H9 (cell line): Measurements from ENCODE around the gene CYTL1. TPM values are rescaled to one million over a fixed set of nuclear protein-coding genes. Genes with fewer than 3 reads are reported as not detected.

ENCODE experiments used
- DNase-seq: peaks from one replicate; pipeline ENCODE4 v3.0.0-alpha.2; 2017
- H2AFZ ChIP-seq: one replicate; pipeline ENCODE4 v1.6.1; 2013; ENCODE audit warnings: mild to moderate bottlenecking, low read length, control low read depth, moderate library complexity
- H2AK5ac ChIP-seq: 2 replicates; pipeline ENCODE4 v1.6.1; 2013; ENCODE audit warnings: low read length, control low read depth, mixed read lengths; ENCODE audit not compliant: insufficient read length
- H2BK120ac ChIP-seq: one replicate; pipeline ENCODE4 v1.6.1; 2013; ENCODE audit warnings: low read depth, mild to moderate bottlenecking, low read length, control low read depth, inconsistent platforms; ENCODE audit not compliant: poor library complexity, severe bottlenecking
- H2BK12ac ChIP-seq: 2 replicates; pipeline ENCODE4 v1.6.1; 2013; ENCODE audit warnings: low read length, control low read depth, mixed read lengths, low read depth; ENCODE audit not compliant: insufficient read length
- H2BK15ac ChIP-seq: 2 replicates; pipeline ENCODE4 v1.6.1; 2013; ENCODE audit warnings: low read depth, low read length, control low read depth
- H2BK20ac ChIP-seq: one replicate; pipeline ENCODE4 v1.6.1; 2013; ENCODE audit warnings: low read depth, mild to moderate bottlenecking, low read length, control low read depth, inconsistent platforms; ENCODE audit not compliant: poor library complexity, severe bottlenecking
- H2BK5ac ChIP-seq: 2 replicates; pipeline ENCODE4 v1.6.1; 2013; ENCODE audit warnings: low read length, control low read depth, mixed read lengths; ENCODE audit not compliant: insufficient read length
- H3K14ac ChIP-seq: 2 replicates; pipeline ENCODE4 v1.6.1; 2013; ENCODE audit warnings: low read length, control low read depth; ENCODE audit not compliant: insufficient read depth
- H3K18ac ChIP-seq: 2 replicates; pipeline ENCODE4 v1.6.1; 2013; ENCODE audit warnings: low read depth, mild to moderate bottlenecking, mixed read lengths, low read length, control low read depth; ENCODE audit not compliant: insufficient read length
- H3K23ac ChIP-seq: 2 replicates; pipeline ENCODE4 v1.6.1; 2013; ENCODE audit warnings: low read length, control low read depth, mixed read lengths, low read depth; ENCODE audit not compliant: insufficient read length
- H3K23me2 ChIP-seq: 2 replicates; pipeline ENCODE4 v1.6.1; 2013; ENCODE audit warnings: low read depth, mild to moderate bottlenecking, mixed read lengths, low read length, control low read depth; ENCODE audit not compliant: insufficient read length, poor library complexity, severe bottlenecking
- H3K27ac ChIP-seq: 2 replicates; pipeline ENCODE4 v1.5.1; 2013; ENCODE audit warnings: low read length, control low read depth, mixed read lengths, low read depth; ENCODE audit not compliant: insufficient read length
- H3K27me3 ChIP-seq: 2 replicates; pipeline ENCODE4 v1.6.1; 2013; ENCODE audit warnings: low read length, control low read depth, inconsistent platforms; ENCODE audit not compliant: insufficient read depth
- H3K4ac ChIP-seq: 2 replicates; pipeline ENCODE4 v1.6.1; 2013; ENCODE audit warnings: low read depth, mild to moderate bottlenecking, control low read depth, inconsistent platforms, low read length, moderate library complexity
- H3K4me1 ChIP-seq: 2 replicates; pipeline ENCODE4 v1.6.1; 2013; ENCODE audit warnings: low read length, control low read depth, inconsistent platforms; ENCODE audit not compliant: insufficient read depth
- H3K4me2 ChIP-seq: 2 replicates; pipeline ENCODE4 v1.6.1; 2013; ENCODE audit warnings: low read length, control low read depth, mixed read lengths; ENCODE audit not compliant: insufficient read length, insufficient read depth
- H3K56ac ChIP-seq: 2 replicates; pipeline ENCODE4 v1.6.1; 2013; ENCODE audit warnings: low read depth, mild to moderate bottlenecking, mixed read lengths, low read length, control low read depth; ENCODE audit not compliant: insufficient read length
- H3K79me1 ChIP-seq: 2 replicates; pipeline ENCODE4 v1.6.1; 2013; ENCODE audit warnings: low read depth, mild to moderate bottlenecking, moderate library complexity, low read length, control low read depth, inconsistent platforms; ENCODE audit not compliant: insufficient read depth, poor library complexity, severe bottlenecking
- H3K79me2 ChIP-seq: 2 replicates; pipeline ENCODE4 v1.6.1; 2013; ENCODE audit warnings: low read length, control low read depth, inconsistent platforms; ENCODE audit not compliant: insufficient read depth
- H3K9ac ChIP-seq: 2 replicates; pipeline ENCODE4 v1.6.1; 2013; ENCODE audit warnings: low read length, control low read depth, mixed read lengths; ENCODE audit not compliant: insufficient read length; ENCODE audit errors: extremely low read depth
- H3K9me3 ChIP-seq: one replicate; pipeline ENCODE4 v1.6.1; 2013; ENCODE audit warnings: low read depth, low read length, inconsistent platforms; ENCODE audit not compliant: control insufficient read depth
- H3T11ph ChIP-seq: one replicate; pipeline ENCODE4 v1.6.1; 2013; ENCODE audit warnings: mild to moderate bottlenecking, low read length, control low read depth, inconsistent platforms
- H4K20me1 ChIP-seq: one replicate; pipeline ENCODE4 v1.6.1; 2013; ENCODE audit not compliant: control insufficient read depth, insufficient read length, insufficient read depth
- H4K5ac ChIP-seq: 2 replicates; pipeline ENCODE4 v1.6.1; 2013; ENCODE audit warnings: low read depth, mild to moderate bottlenecking, mixed read lengths, low read length, control low read depth; ENCODE audit not compliant: insufficient read length
- H4K8ac ChIP-seq: replicated peaks from 2 replicates; pipeline ENCODE4 v1.6.1; 2013; ENCODE audit warnings: low read length, control low read depth, mixed read lengths, low read depth; ENCODE audit not compliant: insufficient read length
- H4K91ac ChIP-seq: 2 replicates; pipeline ENCODE4 v1.6.1; 2013; ENCODE audit warnings: low read depth, mild to moderate bottlenecking, moderate library complexity, mixed read lengths, low read length, control low read depth; ENCODE audit not compliant: insufficient read length
- H3K27ac Mint-ChIP-seq, 3 experiments: 2 replicates in 2 of 3; 3 replicates in 1 of 3; pipeline ENCODE4 v1.8.0; 2020 to 2021; ENCODE audit warnings: mixed read lengths in 3 of 3, mild to moderate bottlenecking in 1 of 3, moderate library complexity in 1 of 3
- H3K27me3 Mint-ChIP-seq: 2 replicates; pipeline ENCODE4 v1.8.0; 2021; ENCODE audit warnings: low read depth, mild to moderate bottlenecking, moderate library complexity, mixed read lengths
- H3K36me3 Mint-ChIP-seq, 3 experiments: 2 replicates in 2 of 3; 3 replicates in 1 of 3; pipeline ENCODE4 v1.8.0; 2020 to 2021; ENCODE audit warnings: low read depth in 3 of 3, mixed read lengths in 3 of 3; ENCODE audit not compliant: insufficient read depth in 1 of 3
- H3K4me1 Mint-ChIP-seq, 2 experiments: 2 replicates each; pipeline ENCODE4 v1.8.0; 2020; ENCODE audit warnings: mixed read lengths in 2 of 2
- H3K4me3 Mint-ChIP-seq, 2 experiments: 2 replicates in 1 of 2; 3 replicates in 1 of 2; pipeline ENCODE4 v1.8.0; 2020 to 2021; ENCODE audit warnings: mild to moderate bottlenecking in 2 of 2, mixed read lengths in 2 of 2, moderate library complexity in 1 of 2
- H3K9me3 Mint-ChIP-seq, 2 experiments: 2 replicates in 1 of 2; 3 replicates in 1 of 2; pipeline ENCODE4 v1.8.0; 2020; ENCODE audit warnings: mild to moderate bottlenecking in 2 of 2, mixed read lengths in 2 of 2, moderate library complexity in 1 of 2
- CTCF ChIP-seq: fragments of 200-600 bp; sonication (generic); conservative IDR thresholded peaks from 3 replicates; pipeline ENCODE4 v1.8.0; 2021; ENCODE audit warnings: antibody characterized with exemption, mild to moderate bottlenecking
- WGBS: extraction: QIAGEN DNeasy Blood & Tissue Kit; methylation state at CpG from one replicate; pipeline ENCODE4 v1.1.7; 2013; ENCODE audit warnings: missing lambda C conversion rate, low lambda C conversion rate, mixed read lengths; ENCODE audit not compliant: insufficient read length; ENCODE audit errors: extremely low coverage; 5-methylcytosine and 5-hydroxymethylcytosine counted together
- total RNA-seq: library from RNA; stranded (reverse); gene quantifications from 2 replicates; pipeline ENCODE4 v1.2.1, GENCODE V29; 2021

Gene CYTL1
- total RNA-seq, 1 experiment from 2014 or later, result 1.7 TPM

- Histone ChIP-seq H2AK5ac (no peak overlapping the region), H3K14ac (no peak overlapping the region), H3K4me1 (no peaks in the 10 kb centered on the region), H3K9me3 (no peaks in the 10 kb centered on the region), H3K4ac (no peak overlapping the region), H3K79me1 (no peaks in the 10 kb centered on the region), H2BK120ac (no peak overlapping the region), H3K23me2 (no peaks in the 10 kb centered on the region), H2BK15ac (no peak overlapping the region), H4K20me1 (no peaks in the 10 kb centered on the region), H2BK20ac (no peak overlapping the region), H4K91ac (no peak overlapping the region), H3K27ac (no peak overlapping the region), H4K5ac (no peak overlapping the region), H3K4me2 (no peak overlapping the region), H3K18ac (no peak overlapping the region), H3K23ac (no peak overlapping the region), H2BK12ac (no peak overlapping the region), H4K8ac (no peak overlapping the region), H3K79me2 (no peaks in the 10 kb centered on the region), H3K9ac (no peak overlapping the region), H3K56ac (no peak overlapping the region), H3T11ph (no peak overlapping the region), H3K27me3 (no peaks in the 10 kb centered on the region), H2BK5ac (no peak overlapping the region), H2AFZ (no peak overlapping the region)
- WGBS, result no CpG with 5 or more reads among the region's 9 CpGs
- Mint-ChIP-seq H3K27ac (no peak overlapping the region), H3K36me3 (no peaks in the 10 kb centered on the region), H3K27me3 (peaks cover 27% of the 10 kb centered on the region), H3K4me3 (no peak overlapping the region), H3K9me3 (peaks cover 2 to 4% of the 10 kb centered on the region in 2 experiments; a peak in 2 of 5 replicates), H3K4me1 (peaks cover 3 to 12% of the 10 kb centered on the region in 2 experiments; a peak in 2 of 4 replicates)
- DNase-seq, result no peak
- TF ChIP-seq CTCF, result no peak
Observed at GRCh38 chr4:5040856-5041620, 21.8 kb upstream of the CYTL1 start.
